ENCODE data around the gene PANX2. TPM values are rescaled to one million over a fixed set of nuclear protein-coding genes. Genes with fewer than 3 reads are reported as not detected.

The PANX2 gene
- polyA plus RNA-seq, 1 experiment = 1.4 TPM

GRCh38 chr22:50228366-50228765 is 57.8 kb downstream of the PANX2 start:
- TF ChIP-seq CTCF (IDR thresholded peaks at IDR 0.05; ENCODE audit: insufficient read depth, low read depth, low read length) = no peak
- DNase-seq (ENCODE audit: low read depth) = no peak
- peaks cover 24% of the 10 kb centered on the region for H3K36me3 ChIP-seq (ENCODE audit: control insufficient read depth, insufficient read depth, low read length)
- POLR2A ChIA-PET = no interaction called here
- H3K27me3 ChIP-seq (ENCODE audit: control insufficient read depth, insufficient read depth, low read length) = no peaks in the 10 kb centered on the region
- no peak overlapping the region for H3K4me3 ChIP-seq (ENCODE audit: low read depth, low read length)
- CTCF ChIA-PET = interaction anchor here (2.2 kb wide), 1 partner anchor 8 kb away, joined by 9 read pairs; no protein-coding TSS in a partner anchor

- no peak for DNase-seq (ENCODE audit: low read depth)
- TF ChIP-seq CTCF (IDR thresholded peaks at IDR 0.05; ENCODE audit: insufficient read depth, low read depth, low read length) = no peak
These were observed 58.8 kb downstream of the PANX2 start for GRCh38 chr22:50229370-50229769.

More at GRCh38 chr22:50229370-50229769, 58.8 kb downstream of the PANX2 start:
- Histone ChIP-seq H3K4me3 (ENCODE audit: low read depth, low read length) (no peak overlapping the region), H3K27me3 (ENCODE audit: control insufficient read depth, insufficient read depth, low read length) (no peaks in the 10 kb centered on the region), H3K36me3 (ENCODE audit: control insufficient read depth, insufficient read depth, low read length) (peaks cover 17% of the 10 kb centered on the region)
- CTCF ChIA-PET = interaction anchor here (1.1 to 1.4 kb wide), 2 partner anchors 10 to 12 kb away, joined by 4 to 5 read pairs; no protein-coding TSS in a partner anchor
- POLR2A ChIA-PET = no interaction called here

Other genes with a start within 250 kb of the PANX2 start
- gene PIM3, start 210.0 kb upstream of the PANX2 start, polyA plus RNA-seq (2011; rRNA removed) = 5.8 and 8.3 TPM in 2 replicates
- not detected in 2 replicates for gene IL17REL, start 158.0 kb upstream of the PANX2 start, polyA plus RNA-seq (2011; rRNA removed)
- gene TTLL8, start 112.4 kb upstream of the PANX2 start, polyA plus RNA-seq (2011; rRNA removed) = not detected in 2 replicates
- gene MLC1, start 85.3 kb upstream of the PANX2 start, polyA plus RNA-seq (2011; rRNA removed) = 0.10 and 0.15 TPM in 2 replicates
- 5.8 and 6.6 TPM in 2 replicates for gene MOV10L1, start 80.7 kb upstream of the PANX2 start, polyA plus RNA-seq (2011; rRNA removed)
- 13.5 and 31.5 TPM in 2 replicates for gene TRABD, start 15.2 kb downstream of the PANX2 start, polyA plus RNA-seq (2011; rRNA removed)
- 8.0 and 16.7 TPM in 2 replicates for gene SELENOO, start 30.3 kb downstream of the PANX2 start, polyA plus RNA-seq (2011; rRNA removed)
- 9.4 and 17.5 TPM in 2 replicates for gene TUBGCP6, start 74.3 kb downstream of the PANX2 start, polyA plus RNA-seq (2011; rRNA removed)
- gene HDAC10, start 80.5 kb downstream of the PANX2 start, polyA plus RNA-seq (2011; rRNA removed) = 8.8 and 18.2 TPM in 2 replicates
- gene MAPK12, start 91.0 kb downstream of the PANX2 start, polyA plus RNA-seq (2011; rRNA removed) = 36.6 and 51.4 TPM in 2 replicates
- 11.2 and 19.6 TPM in 2 replicates for gene MAPK11, start 99.6 kb downstream of the PANX2 start, polyA plus RNA-seq (2011; rRNA removed)
- gene PLXNB2, start 136.9 kb downstream of the PANX2 start, polyA plus RNA-seq (2011; rRNA removed) = 83.7 and 143 TPM in 2 replicates
- 3.7 and 8.2 TPM in 2 replicates for gene DENND6B, start 156.3 kb downstream of the PANX2 start, polyA plus RNA-seq (2011; rRNA removed)
- 30.4 and 46.4 TPM in 2 replicates for gene PPP6R2, start 172.6 kb downstream of the PANX2 start, polyA plus RNA-seq (2011; rRNA removed)